H1 (cell line): ENCODE data around the gene TMEM178B. TPM values are rescaled to one million over a fixed set of nuclear protein-coding genes. Genes with fewer than 3 reads are reported as not detected.

ENCODE experiments used
- CTCF ChIA-PET: fragments of 300-600 bp; sonication (Branson Sonifier 250); formaldehyde crosslinking; loops from one replicate; lab custom pipeline; 2021; ENCODE audit not compliant: partially characterized antibody; lab: Charles Lee
- POLR2A ChIA-PET: fragments of 300-600 bp; sonication (Branson Sonifier 250); formaldehyde crosslinking; loops from one replicate; lab custom pipeline; 2021; ENCODE audit warnings: inconsistent platforms; ENCODE audit not compliant: partially characterized antibody; lab: Charles Lee
- DNase-seq, 2 experiments: peaks; one replicate each; pipeline versions ENCODE4 v3.0.0 to v3.0.0-alpha.2; 2010 to 2022; ENCODE audit warnings: low spot score in 2 of 2, low read depth in 1 of 2, mixed read lengths in 1 of 2
- FAIRE-seq: peaks from 2 replicates; lab custom pipeline; 2011; peaks lifted over from hg19 to GRCh38; lab: Jason Lieb, UNC
- H2AFZ ChIP-seq: 2 replicates; pipeline ENCODE4 v1.8.1; 2012; ENCODE audit warnings: low read length, inconsistent platforms
- H2AK5ac ChIP-seq: 2 replicates; pipeline ENCODE4 v1.6.1; 2013; ENCODE audit warnings: low read depth, low read length
- H2BK120ac ChIP-seq: replicated peaks from 2 replicates; pipeline ENCODE3; 2013; ENCODE audit warnings: low read depth, low read length, inconsistent platforms
- H2BK12ac ChIP-seq: 2 replicates; pipeline ENCODE4 v1.6.1; 2013; ENCODE audit warnings: low read depth, low read length
- H2BK15ac ChIP-seq: 2 replicates; pipeline ENCODE4 v1.6.1; 2013; ENCODE audit warnings: low read length
- H2BK20ac ChIP-seq: 2 replicates; pipeline ENCODE4 v1.6.1; 2013; ENCODE audit warnings: low read length
- H2BK5ac ChIP-seq: 2 replicates; pipeline ENCODE4 v1.6.1; 2013; ENCODE audit warnings: low read depth, low read length
- H3K14ac ChIP-seq: 2 replicates; pipeline ENCODE4 v1.6.1; 2013; ENCODE audit warnings: inconsistent platforms; ENCODE audit not compliant: insufficient read length
- H3K18ac ChIP-seq: 2 replicates; pipeline ENCODE4 v1.6.1; 2013; ENCODE audit warnings: low read length; ENCODE audit errors: extremely low read depth
- H3K23ac ChIP-seq: 2 replicates; pipeline ENCODE4 v1.6.1; 2013; ENCODE audit warnings: inconsistent platforms; ENCODE audit not compliant: insufficient read length
- H3K23me2 ChIP-seq: 2 replicates; pipeline ENCODE4 v1.6.1; 2013; ENCODE audit warnings: low read depth, low read length
- H3K27ac ChIP-seq: 2 replicates; pipeline ENCODE4 v1.6.1; 2011; ENCODE audit warnings: low read depth, low read length, inconsistent platforms
- H3K27me3 ChIP-seq, 4 experiments: replicated peaks in 1 of 4; 1 replicate in 1 of 4; 2 replicates in 3 of 4; pipeline versions ENCODE4 v1.6.1 to v1.8.1; 2011 to 2013; ENCODE audit warnings: low read length in 3 of 4, mild to moderate bottlenecking in 3 of 4, inconsistent platforms in 2 of 4, mixed read lengths in 2 of 4, moderate library complexity in 1 of 4; ENCODE audit not compliant: control insufficient read depth in 3 of 4, insufficient read depth in 3 of 4; ENCODE audit errors: extremely low read depth in 1 of 4
- H3K36me3 ChIP-seq, 4 experiments: 2 replicates each; pipeline versions ENCODE4 v1.6.1 to v1.8.1; 2011 to 2013; ENCODE audit warnings: mild to moderate bottlenecking in 4 of 4, low read length in 3 of 4, moderate library complexity in 2 of 4, control low read depth in 1 of 4, inconsistent platforms in 1 of 4; ENCODE audit not compliant: insufficient read depth in 4 of 4, control insufficient read depth in 2 of 4
- H3K4ac ChIP-seq: replicated peaks from 2 replicates; pipeline ENCODE3; 2013; ENCODE audit warnings: low read length, low read depth, mixed read lengths, inconsistent platforms; ENCODE audit not compliant: insufficient read length
- H3K4me1 ChIP-seq, 4 experiments: replicated peaks in 1 of 4; 1 replicate in 1 of 4; 2 replicates in 3 of 4; pipeline versions ENCODE4 v1.6.1 to v1.8.1; 2011 to 2013; ENCODE audit warnings: low read length in 3 of 4, inconsistent platforms in 2 of 4, mixed read lengths in 1 of 4; ENCODE audit not compliant: insufficient read depth in 4 of 4, control insufficient read depth in 3 of 4
- H3K4me2 ChIP-seq, 2 experiments: 2 replicates each; pipeline versions ENCODE4 v1.6.1 to v1.8.1; 2011 to 2013; ENCODE audit warnings: low read depth in 2 of 2, low read length in 2 of 2, control low read depth in 1 of 2, inconsistent platforms in 1 of 2, mild to moderate bottlenecking in 1 of 2; ENCODE audit not compliant: insufficient read depth in 1 of 2
- H3K4me3 ChIP-seq, 4 experiments: fragments of 200-600, 300-600 bp in 1 of 4; sonication (generic), shearing (Covaris generic), sonication (Bioruptor Twin) in 1 of 4; 2 replicates each; pipeline versions ENCODE4 v1.5.1 to v1.8.1; 2011 to 2016; ENCODE audit warnings: low read length in 4 of 4, low read depth in 3 of 4, control low read depth in 2 of 4, inconsistent platforms in 2 of 4, mild to moderate bottlenecking in 2 of 4, mixed read lengths in 1 of 4, moderate library complexity in 1 of 4; ENCODE audit not compliant: insufficient read depth in 2 of 4; ENCODE audit errors: extremely low read depth in 1 of 4
- H3K56ac ChIP-seq: replicated peaks from 2 replicates; pipeline ENCODE3; 2013; ENCODE audit warnings: low read depth, mild to moderate bottlenecking, mixed read lengths, low read length, inconsistent platforms; ENCODE audit not compliant: insufficient read length
- H3K79me1 ChIP-seq: 2 replicates; pipeline ENCODE4 v1.6.1; 2013; ENCODE audit warnings: low read depth, low read length, control low read depth
- H3K79me2 ChIP-seq, 2 experiments: 2 replicates each; pipeline versions ENCODE4 v1.6.1 to v1.8.1; 2012 to 2013; ENCODE audit warnings: low read length in 2 of 2, mild to moderate bottlenecking in 2 of 2, inconsistent platforms in 1 of 2; ENCODE audit not compliant: insufficient read depth in 2 of 2, control insufficient read depth in 1 of 2
- H3K9ac ChIP-seq, 4 experiments: replicated peaks in 1 of 4; 1 replicate in 1 of 4; 2 replicates in 3 of 4; pipeline versions ENCODE4 v1.6.1 to v1.8.1; 2011 to 2013; ENCODE audit warnings: low read depth in 3 of 4, low read length in 3 of 4, control low read depth in 2 of 4, mild to moderate bottlenecking in 2 of 4, moderate library complexity in 2 of 4, inconsistent platforms in 1 of 4; ENCODE audit errors: extremely low read depth in 1 of 4
- H3K9me3 ChIP-seq, 2 experiments: 2 replicates each; pipeline versions ENCODE4 v1.6.1 to v1.8.1; 2012 to 2013; ENCODE audit warnings: mild to moderate bottlenecking in 2 of 2, moderate library complexity in 2 of 2, control low read depth in 1 of 2, inconsistent platforms in 1 of 2, low read depth in 1 of 2, low read length in 1 of 2, mixed read lengths in 1 of 2; ENCODE audit not compliant: insufficient read depth in 2 of 2
- H4K20me1 ChIP-seq, 2 experiments: replicated peaks in 1 of 2; 2 replicates each; pipeline versions ENCODE3 to v1.8.1; 2011 to 2013; ENCODE audit warnings: inconsistent platforms in 2 of 2, low read length in 2 of 2, mild to moderate bottlenecking in 1 of 2; ENCODE audit not compliant: insufficient read depth in 2 of 2, control insufficient read depth in 1 of 2
- H4K5ac ChIP-seq: 2 replicates; pipeline ENCODE4 v1.6.1; 2013; ENCODE audit warnings: low read length, low read depth, mixed read lengths, inconsistent platforms; ENCODE audit not compliant: insufficient read length
- H4K8ac ChIP-seq: 2 replicates; pipeline ENCODE4 v1.8.0; 2013; ENCODE audit warnings: mild to moderate bottlenecking, moderate library complexity, low read length, inconsistent platforms; ENCODE audit not compliant: insufficient read depth; ENCODE audit errors: extremely low read depth
- H4K91ac ChIP-seq: replicated peaks from 2 replicates; pipeline ENCODE3; 2013; ENCODE audit warnings: low read length, mixed read lengths, inconsistent platforms; ENCODE audit not compliant: insufficient read length
- WGBS, 2 experiments: shearing (Covaris generic) in 1 of 2; methylation state at CpG; one replicate each; pipeline versions ENCODE4 v1.1.6 to v1.1.7; 2013 to 2015; ENCODE audit warnings: low lambda C conversion rate in 2 of 2, mixed read lengths in 2 of 2, inconsistent platforms in 1 of 2, low coverage in 1 of 2, missing lambda C conversion rate in 1 of 2; ENCODE audit not compliant: insufficient replicate concordance in 2 of 2, insufficient coverage in 1 of 2, insufficient read length in 1 of 2; ENCODE audit errors: extremely low coverage in 1 of 2, missing lambda C conversion rate in 1 of 2; 5-methylcytosine and 5-hydroxymethylcytosine counted together
- polyA plus RNA-seq, 7 experiments: library from polyadenylated mRNA; depleted of rRNA in 3 of 7; stranded (reverse) in 5 of 7; unstranded in 2 of 7; fragments of >200 nt in 5 of 7; fragments of 200-250 nt in 2 of 7; gene quantifications; 1 replicate in 5 of 7; 2 replicates in 1 of 7; 4 replicates in 1 of 7; pipeline versions ENCODE4 v1.2.1 to v1.2.3, GENCODE V29; 2011 to 2013; ENCODE audit warnings: missing spikeins in 2 of 7, mixed read lengths in 2 of 7
- total RNA-seq: library from RNA; stranded (reverse); fragmentation: NEBNext Ultra II Directional; extraction: Animal tissue kit (Norgen Biotek cat#: 25700); gene quantifications from 2 replicates; pipeline ENCODE4 v1.2.1, GENCODE V29; 2021

Gene TMEM178B
- total and polyA plus RNA-seq, 2 of the 8 experiments (the other 6 are each of a cell fraction or from before 2014, with no cell fraction given) = 5.3 to 18.1 TPM

- no peak overlapping the region for H2AK5ac ChIP-seq
- no peak overlapping the region for H2BK120ac ChIP-seq
- no peak overlapping the region for H2BK5ac ChIP-seq
- H3K4ac ChIP-seq = no peak overlapping the region
- no peak overlapping the region for H2BK20ac ChIP-seq
- H3K56ac ChIP-seq = no peak overlapping the region
- no peak overlapping the region for H3K14ac ChIP-seq
- FAIRE-seq (no peak), DNase-seq (no peak)
- no peak overlapping the region for H2AFZ ChIP-seq
- H4K8ac ChIP-seq = no peak overlapping the region
- H3K27me3 ChIP-seq = no peaks in the 10 kb centered on the region
- ChIA-PET POLR2A (interaction anchor here (0.6 kb wide), 1 partner anchor 46 kb away, joined by 3 read pairs; no protein-coding TSS in a partner anchor), CTCF (interaction anchor here (0.6 kb wide), 1 partner anchor 126 kb away, joined by 4 read pairs; no protein-coding TSS in a partner anchor)
- no peak overlapping the region for H3K4me3 ChIP-seq
- H3K79me2 ChIP-seq = no peaks in the 10 kb centered on the region
- no peak overlapping the region for H2BK12ac ChIP-seq
- H3K23me2 ChIP-seq = no peaks in the 10 kb centered on the region; the same call in 1 of the 2 replicates
- no peaks in the 10 kb centered on the region for H4K20me1 ChIP-seq
- H4K5ac ChIP-seq = no peak overlapping the region
- no peak overlapping the region for H2BK15ac ChIP-seq
- no peak overlapping the region for H3K23ac ChIP-seq
- H3K27ac ChIP-seq = no peak overlapping the region
- H4K91ac ChIP-seq = no peak overlapping the region
- H3K79me1 ChIP-seq = no peaks in the 10 kb centered on the region
- no peak overlapping the region for H3K9ac ChIP-seq
- 0 out of 4 replicates have a peak, but pooled peaks cover 0 to 2% of the 10 kb centered on the region in 2 experiments for H3K9me3 ChIP-seq
- 87% methylated on average over 4 of the region's 4 CpGs; no CpG with 5 or more reads in 1 of the 2 experiments for WGBS, 2 experiments
- peaks cover 3 to 16% (median 9%) of the 10 kb centered on the region in 4 experiments; a peak in 6 of 7 replicates for H3K4me1 ChIP-seq
- H3K36me3 ChIP-seq = no peaks in the 10 kb centered on the region
- no peak overlapping the region for H3K4me2 ChIP-seq
- H3K18ac ChIP-seq = no peak overlapping the region
Measured at GRCh38 chr7:141361960-141362359, 288.1 kb downstream of the TMEM178B start.
